Trophoblast cell (in vitro differentiated cells and primary cell): ENCODE data around the gene BIN2.
"Not testable (repeated sequence)": the region's sequence is repeated elsewhere in the genome, so short reads cannot be mapped to it uniquely, and the experiment has no call there.

Experiments
- DNase-seq, 2 donors: peaks; one replicate each; pipeline ENCODE4 v3.0.0-alpha.2; 2016
- H2AFZ ChIP-seq: 2 replicates; pipeline ENCODE4 v1.6.1; 2013; ENCODE audit warnings: low read length, moderate library complexity, mild to moderate bottlenecking; ENCODE audit not compliant: insufficient read depth, poor library complexity
- H2AK5ac ChIP-seq: 2 replicates; pipeline ENCODE4 v1.6.1; 2013; ENCODE audit warnings: mild to moderate bottlenecking, low read length
- H2BK120ac ChIP-seq: 2 replicates; pipeline ENCODE4 v1.6.1; 2013; ENCODE audit warnings: low read length, mild to moderate bottlenecking, moderate library complexity; ENCODE audit not compliant: insufficient read depth, poor library complexity
- H2BK12ac ChIP-seq: 2 replicates; pipeline ENCODE4 v1.6.1; 2013; ENCODE audit warnings: mild to moderate bottlenecking, low read length, moderate library complexity
- H2BK5ac ChIP-seq: 2 replicates; pipeline ENCODE4 v1.6.1; 2013; ENCODE audit warnings: low read length, low read depth, moderate library complexity, mild to moderate bottlenecking; ENCODE audit not compliant: poor library complexity
- H3K14ac ChIP-seq: 2 replicates; pipeline ENCODE4 v1.6.1; 2013; ENCODE audit warnings: mild to moderate bottlenecking, low read length
- H3K18ac ChIP-seq: 2 replicates; pipeline ENCODE4 v1.6.1; 2013; ENCODE audit warnings: mild to moderate bottlenecking, low read length
- H3K23ac ChIP-seq: 2 replicates; pipeline ENCODE4 v1.6.1; 2013; ENCODE audit warnings: low read length
- H3K27ac ChIP-seq: 2 replicates; pipeline ENCODE4 v1.5.1; 2013; ENCODE audit warnings: low read depth, mild to moderate bottlenecking, inconsistent platforms, low read length, moderate library complexity
- H3K27me3 ChIP-seq: 2 replicates; pipeline ENCODE4 v1.6.1; 2013; ENCODE audit warnings: inconsistent platforms, mild to moderate bottlenecking, low read length, moderate library complexity; ENCODE audit not compliant: insufficient read depth
- H3K36me3 ChIP-seq, 2 experiments: 1 replicate in 1 of 2; 2 replicates in 1 of 2; pipeline ENCODE4 v1.6.1; 2013; ENCODE audit warnings: low read length in 2 of 2, mild to moderate bottlenecking in 2 of 2, moderate library complexity in 1 of 2; ENCODE audit not compliant: insufficient read depth in 2 of 2, control insufficient read depth in 1 of 2
- H3K4ac ChIP-seq: 2 replicates; pipeline ENCODE4 v1.6.1; 2013; ENCODE audit warnings: low read depth, mild to moderate bottlenecking, low read length, moderate library complexity
- H3K4me1 ChIP-seq, 2 experiments: 1 replicate in 1 of 2; 2 replicates in 1 of 2; pipeline ENCODE4 v1.6.1; 2013; ENCODE audit warnings: low read length in 2 of 2, mild to moderate bottlenecking in 2 of 2, moderate library complexity in 1 of 2; ENCODE audit not compliant: insufficient read depth in 2 of 2, control insufficient read depth in 1 of 2
- H3K4me2 ChIP-seq: 2 replicates; pipeline ENCODE4 v1.6.1; 2013; ENCODE audit warnings: inconsistent platforms, mild to moderate bottlenecking, low read length, moderate library complexity
- H3K4me3 ChIP-seq: 2 replicates; pipeline ENCODE4 v1.5.1; 2013; ENCODE audit warnings: mild to moderate bottlenecking, low read depth, low read length, inconsistent platforms
- H3K79me1 ChIP-seq: one replicate; pipeline ENCODE4 v1.6.1; 2013; ENCODE audit warnings: low read length
- H3K79me2 ChIP-seq: 2 replicates; pipeline ENCODE4 v1.6.1; 2013; ENCODE audit warnings: low read length, mild to moderate bottlenecking; ENCODE audit not compliant: control insufficient read depth, insufficient read depth, poor library complexity
- H3K9ac ChIP-seq: 2 replicates; pipeline ENCODE4 v1.6.1; 2013; ENCODE audit warnings: mild to moderate bottlenecking, low read length
- H3K9me3 ChIP-seq: 2 replicates; pipeline ENCODE4 v1.6.1; 2013; ENCODE audit warnings: low read depth, mild to moderate bottlenecking, control low read depth, inconsistent platforms, low read length; ENCODE audit not compliant: insufficient read depth
- H4K12ac ChIP-seq: 2 replicates; pipeline ENCODE4 v1.6.1; 2013; ENCODE audit warnings: low read depth, mild to moderate bottlenecking, low read length, moderate library complexity
- H4K8ac ChIP-seq: 2 replicates; pipeline ENCODE4 v1.6.1; 2013; ENCODE audit warnings: low read depth, mild to moderate bottlenecking, low read length, moderate library complexity
- H4K91ac ChIP-seq: one replicate; pipeline ENCODE4 v1.6.1; 2013; ENCODE audit warnings: low read depth, mild to moderate bottlenecking, low read length, moderate library complexity
- WGBS: extraction: QIAGEN DNeasy Blood & Tissue Kit; methylation state at CpG from one replicate; pipeline ENCODE4 v1.1.7; 2013; ENCODE audit warnings: missing lambda C conversion rate; ENCODE audit not compliant: insufficient read length, insufficient coverage; ENCODE audit errors: extremely low coverage; 5-methylcytosine and 5-hydroxymethylcytosine counted together

BIN2 gene

DNA sequence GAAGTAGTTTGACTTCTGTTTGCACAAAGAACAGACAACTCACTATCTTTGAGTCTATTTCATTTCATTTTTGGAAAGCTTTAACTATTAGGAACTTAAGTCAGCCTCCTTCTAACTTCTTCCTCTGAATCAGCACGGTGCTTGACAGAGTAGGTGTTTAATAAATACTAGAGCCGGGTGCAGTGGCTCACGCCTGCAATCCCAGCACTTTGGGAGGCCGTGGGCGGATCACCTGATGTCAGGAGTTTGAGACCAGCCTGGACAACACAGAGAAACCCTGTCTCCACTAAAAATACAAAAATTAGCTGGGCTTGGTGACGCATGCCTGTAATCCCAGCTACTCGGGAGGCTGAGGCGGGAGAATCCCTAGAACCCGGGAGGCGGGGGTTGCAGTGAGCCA is 23.2 kb downstream of the BIN2 start:
- not testable (repeated sequence) for H4K8ac ChIP-seq, H3K36me3 ChIP-seq, H2AK5ac ChIP-seq, H2AFZ ChIP-seq, H3K79me1 ChIP-seq, H2BK120ac ChIP-seq, H3K4me1 ChIP-seq, H3K4ac ChIP-seq, H3K27ac ChIP-seq, H3K9ac ChIP-seq, H2BK12ac ChIP-seq, DNase-seq, H3K18ac ChIP-seq, H3K14ac ChIP-seq, H3K79me2 ChIP-seq, H4K91ac ChIP-seq, H4K12ac ChIP-seq, H3K4me3 ChIP-seq, H3K27me3 ChIP-seq, H2BK5ac ChIP-seq, H3K23ac ChIP-seq, H3K4me2 ChIP-seq, H3K9me3 ChIP-seq
- WGBS, result no CpG with 5 or more reads among the region's 10 CpGs

DNA sequence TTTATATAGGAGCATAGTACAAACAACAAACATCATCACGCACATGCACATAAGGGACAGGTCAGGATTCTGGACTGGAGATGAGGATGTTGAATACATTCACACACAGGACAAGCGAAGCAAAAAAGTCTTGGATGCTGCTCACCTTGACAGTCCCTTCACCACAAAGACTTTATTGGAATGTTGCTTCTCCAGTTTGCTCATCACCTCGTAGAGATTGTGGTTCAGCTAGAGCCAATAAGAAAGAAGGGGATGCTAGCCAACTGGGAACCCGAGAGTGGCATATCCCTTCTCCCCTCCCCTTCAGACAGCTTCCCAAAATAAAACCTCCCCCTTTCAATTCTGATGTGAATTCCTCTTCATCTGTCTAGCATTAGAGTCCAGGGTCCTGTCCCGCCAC is 28.3 kb downstream of the BIN2 start:
- H4K91ac ChIP-seq, result no peak overlapping the region
- WGBS, result no CpG with 5 or more reads among the region's 5 CpGs
- no peak overlapping the region for H2AFZ ChIP-seq
- H3K18ac ChIP-seq, result no peak overlapping the region
- H3K9ac ChIP-seq, result no peak overlapping the region
- peak in 1 of 2 donors; percentile 48 for DNase-seq
- no peak overlapping the region for H3K23ac ChIP-seq
- H3K27me3 ChIP-seq, result no peaks in the 10 kb centered on the region
- H4K12ac ChIP-seq, result no peak overlapping the region
- H3K36me3 ChIP-seq, result no peaks in the 10 kb centered on the region
- H2BK12ac ChIP-seq, result no peak overlapping the region
- no peak overlapping the region for H2BK5ac ChIP-seq
- H2BK120ac ChIP-seq, result no peak overlapping the region
- H3K4ac ChIP-seq, result no peak overlapping the region
- H2AK5ac ChIP-seq, result no peak overlapping the region
- no peaks in the 10 kb centered on the region for H3K79me1 ChIP-seq
- no peak overlapping the region for H3K4me2 ChIP-seq
- H3K14ac ChIP-seq, result no peak overlapping the region
- no peaks in the 10 kb centered on the region for H3K79me2 ChIP-seq
- H3K4me3 ChIP-seq, result no peak overlapping the region
- peaks cover 0 to 2% of the 10 kb centered on the region in 2 experiments for H3K4me1 ChIP-seq
- no peak overlapping the region for H3K27ac ChIP-seq
- H4K8ac ChIP-seq, result no peak overlapping the region
- no peaks in the 10 kb centered on the region for H3K9me3 ChIP-seq

DNA sequence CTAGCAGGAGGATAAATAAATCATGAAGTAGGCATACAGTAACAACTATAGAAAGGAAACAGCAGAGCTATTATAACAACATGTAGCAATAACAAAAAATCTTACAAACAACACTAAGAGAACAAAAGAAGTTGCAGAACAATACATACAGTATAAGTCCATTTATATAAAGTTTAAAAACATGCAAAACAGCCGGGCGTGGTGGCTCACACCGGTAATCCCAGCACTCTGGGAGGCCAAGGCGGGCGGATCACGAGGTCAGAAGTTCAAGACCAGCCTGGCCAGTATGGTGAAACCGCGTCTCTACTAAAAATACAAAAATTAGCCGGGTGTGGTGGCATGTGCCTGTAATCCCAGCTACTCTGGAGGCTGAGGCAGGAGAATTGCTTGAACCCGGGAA is 29.9 kb downstream of the BIN2 start:
- H2BK120ac ChIP-seq, H3K4ac ChIP-seq, H4K12ac ChIP-seq, H3K9me3 ChIP-seq, H3K4me3 ChIP-seq, H3K14ac ChIP-seq, H2BK12ac ChIP-seq, H3K27ac ChIP-seq, H3K4me1 ChIP-seq, H3K36me3 ChIP-seq, H4K8ac ChIP-seq, H3K79me1 ChIP-seq, H3K4me2 ChIP-seq, H3K18ac ChIP-seq, H2BK5ac ChIP-seq, H3K27me3 ChIP-seq, H3K23ac ChIP-seq, H4K91ac ChIP-seq, H2AK5ac ChIP-seq, DNase-seq, H2AFZ ChIP-seq, H3K79me2 ChIP-seq, H3K9ac ChIP-seq: not testable (repeated sequence)
- WGBS, result no CpG with 5 or more reads among the region's 10 CpGs

DNA sequence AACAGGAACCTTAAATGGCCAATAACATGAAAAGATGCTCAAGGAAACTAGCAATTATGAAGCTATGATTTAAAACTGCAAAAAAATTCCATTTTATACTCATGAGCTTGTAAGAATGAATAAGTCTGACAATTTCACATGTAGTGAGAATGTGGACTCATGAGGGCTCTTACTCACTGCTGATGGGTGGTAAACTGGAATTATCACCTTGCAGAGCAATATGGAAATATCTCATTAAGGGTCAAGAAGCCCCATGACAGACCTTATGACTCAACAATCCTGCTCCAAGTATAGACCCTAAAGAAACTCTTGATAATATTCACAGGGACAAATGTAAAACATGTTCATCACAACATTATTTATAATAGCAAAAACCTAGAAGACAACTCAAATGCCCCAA is 30.3 kb downstream of the BIN2 start:
- Histone ChIP-seq H3K18ac (no peak overlapping the region), H3K27ac (no peak overlapping the region), H2BK12ac (no peak overlapping the region), H3K9me3 (no peaks in the 10 kb centered on the region), H2AK5ac (no peak overlapping the region), H2BK5ac (no peak overlapping the region), H3K14ac (no peak overlapping the region), H3K36me3 (no peaks in the 10 kb centered on the region), H4K8ac (no peak overlapping the region), H3K4ac (no peak overlapping the region), H3K4me3 (no peak overlapping the region), H3K23ac (no peak overlapping the region), H3K4me2 (no peak overlapping the region), H3K79me2 (no peaks in the 10 kb centered on the region), H2AFZ (no peak overlapping the region), H3K4me1 (peaks cover 0 to 2% of the 10 kb centered on the region in 2 experiments), H4K91ac (no peak overlapping the region), H4K12ac (no peak overlapping the region), H3K9ac (no peak overlapping the region), H2BK120ac (no peak overlapping the region), H3K79me1 (no peaks in the 10 kb centered on the region), H3K27me3 (no peaks in the 10 kb centered on the region)
- peak in 1 of 2 donors; percentile 18 for DNase-seq
